K562 (cell line): Measurements from ENCODE around the gene PRPF38A. TPM values are rescaled to one million over a fixed set of nuclear protein-coding genes. Genes with fewer than 3 reads are reported as not detected.
A peak's percentile ranks its signal among the peaks of the same experiment; 100 is the strongest.

Experiments
- BACH1 ChIP-seq: fragments of 200-800 bp; sonication (Bioruptor generic); IDR thresholded peaks from 2 replicates; pipeline ENCODE4 v1.6.1; 2016; ENCODE audit warnings: missing genetic modification characterization, missing compliant biosample characterization
- GATAD2A ChIP-seq: fragments of 450-650 bp; IDR thresholded peaks from 2 replicates; pipeline ENCODE4 v1.6.1; 2017
- HNRNPH1 ChIP-seq: fragments of 200-400 bp; formaldehyde crosslinking; optimal IDR thresholded peaks from 2 replicates; pipeline ENCODE3; 2017; ENCODE audit warnings: low read depth, mild to moderate bottlenecking, low read length, moderate library complexity
- IRF2 ChIP-seq: sonication (generic); formaldehyde crosslinking; IDR thresholded peaks from 2 replicates; pipeline ENCODE4 v1.8.1; 2022; ENCODE audit warnings: mild to moderate bottlenecking, missing genetic modification reagents
- MED1 ChIP-seq: sonication (generic); formaldehyde crosslinking; IDR thresholded peaks from 2 replicates; pipeline ENCODE4 v1.8.1; 2023; ENCODE audit warnings: missing genetic modification reagents, borderline replicate concordance
- PHB ChIP-seq: fragments of 250-450 bp; sonication (Bioruptor Pico); IDR thresholded peaks from 2 replicates; pipeline ENCODE4 v1.5.0; 2021
- REST ChIP-seq, 2 experiments: fragments of 450-650 bp; formaldehyde crosslinking in 1 of 2; IDR thresholded peaks; 2 replicates each; pipeline versions ENCODE4 v1.4.0 to v1.6.1; 2014 to 2020; ENCODE audit warnings: mild to moderate bottlenecking in 2 of 2, borderline replicate concordance in 1 of 2, low read depth in 1 of 2
- ZBTB11 ChIP-seq, 3 experiments: fragments of 200-800 bp in 1 of 3; fragments of 250-450 bp in 1 of 3; fragments of 450-650 bp in 1 of 3; sonication (Bioruptor Pico) in 1 of 3; sonication (Bioruptor generic) in 1 of 3; formaldehyde crosslinking in 1 of 3; IDR thresholded peaks; 2 replicates each; pipeline versions ENCODE4 v1.6.1 to v1.8.0; 2016 to 2022; ENCODE audit warnings: mild to moderate bottlenecking in 2 of 3, missing genetic modification characterization in 2 of 3, missing compliant biosample characterization in 1 of 3, moderate library complexity in 1 of 3
- polyA plus RNA-seq, 8 experiments: library from polyadenylated mRNA; depleted of rRNA in 4 of 8; stranded (reverse) in 5 of 8; unstranded in 3 of 8; fragments of >200 nt; fragmentation: Nextera tagmentation in 2 of 8; fragmentation: Illumina TruSeq in 1 of 8; extraction: Ambion mirVana in 2 of 8; extraction: Trizol in 1 of 8; gene quantifications; 2 replicates each; pipeline versions ENCODE4 v1.2.1 to v1.2.3, GENCODE V29; 2011 to 2014; ENCODE audit warnings: inconsistent platforms in 1 of 8, missing spikeins in 1 of 8
- total RNA-seq, 7 experiments: library from RNA; depleted of rRNA in 6 of 7; stranded (reverse); fragments of >200 nt in 6 of 7; fragmentation: Illumina TruSeq in 2 of 7; extraction: Trizol in 2 of 7; gene quantifications; 2 replicates each; pipeline versions ENCODE4 v1.2.1 to v1.2.3, GENCODE V29; 2011 to 2021; ENCODE audit warnings: low replicate concordance in 1 of 7
- TF ChIP-seq, protein P1 (sequence below): fragments of 250-450 bp; sonication (Bioruptor Pico); IDR thresholded peaks from 2 replicates; pipeline ENCODE4 v1.8.0; 2021; ENCODE audit warnings: mild to moderate bottlenecking, moderate library complexity
- TF ChIP-seq, protein P2 (sequence below): sonication (generic); formaldehyde crosslinking; IDR thresholded peaks from 2 replicates; pipeline ENCODE4 v1.9.0; 2022; ENCODE audit warnings: mild to moderate bottlenecking, missing genetic modification reagents
- TF ChIP-seq, protein P3 (sequence below): sonication (generic); formaldehyde crosslinking; IDR thresholded peaks from 2 replicates; pipeline ENCODE4 v1.5.0; 2020; ENCODE audit warnings: missing genetic modification reagents

Gene PRPF38A
- total and polyA plus RNA-seq, 9 of the 15 experiments (the other 6 are each of a cell fraction or from before 2014, with no cell fraction given), result 53.6 to 198 (median 89.2) TPM

- peak; percentile 45; the same call in 1 of the 2 replicates for TF ChIP-seq REST (IDR thresholded peaks at IDR 0.05; ENCODE audit: borderline replicate concordance)
- TF ChIP-seq REST (CRISPR knock-in tag; IDR thresholded peaks at IDR 0.05; ENCODE audit: low read depth), result no peak
- TF ChIP-seq HNRNPH1, result no peak
- TF ChIP-seq, protein P1, sequence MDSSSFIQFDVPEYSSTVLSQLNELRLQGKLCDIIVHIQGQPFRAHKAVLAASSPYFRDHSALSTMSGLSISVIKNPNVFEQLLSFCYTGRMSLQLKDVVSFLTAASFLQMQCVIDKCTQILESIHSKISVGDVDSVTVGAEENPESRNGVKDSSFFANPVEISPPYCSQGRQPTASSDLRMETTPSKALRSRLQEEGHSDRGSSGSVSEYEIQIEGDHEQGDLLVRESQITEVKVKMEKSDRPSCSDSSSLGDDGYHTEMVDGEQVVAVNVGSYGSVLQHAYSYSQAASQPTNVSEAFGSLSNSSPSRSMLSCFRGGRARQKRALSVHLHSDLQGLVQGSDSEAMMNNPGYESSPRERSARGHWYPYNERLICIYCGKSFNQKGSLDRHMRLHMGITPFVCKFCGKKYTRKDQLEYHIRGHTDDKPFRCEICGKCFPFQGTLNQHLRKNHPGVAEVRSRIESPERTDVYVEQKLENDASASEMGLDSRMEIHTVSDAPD (CRISPR knock-in tag), result no peak
- no peak for TF ChIP-seq MED1 (CRISPR knock-in tag)
- TF ChIP-seq IRF2 (CRISPR knock-in tag), result no peak
- TF ChIP-seq, protein P2, sequence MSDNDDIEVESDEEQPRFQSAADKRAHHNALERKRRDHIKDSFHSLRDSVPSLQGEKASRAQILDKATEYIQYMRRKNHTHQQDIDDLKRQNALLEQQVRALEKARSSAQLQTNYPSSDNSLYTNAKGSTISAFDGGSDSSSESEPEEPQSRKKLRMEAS (CRISPR knock-in tag), result peak; percentile 53
- TF ChIP-seq, protein P3, sequence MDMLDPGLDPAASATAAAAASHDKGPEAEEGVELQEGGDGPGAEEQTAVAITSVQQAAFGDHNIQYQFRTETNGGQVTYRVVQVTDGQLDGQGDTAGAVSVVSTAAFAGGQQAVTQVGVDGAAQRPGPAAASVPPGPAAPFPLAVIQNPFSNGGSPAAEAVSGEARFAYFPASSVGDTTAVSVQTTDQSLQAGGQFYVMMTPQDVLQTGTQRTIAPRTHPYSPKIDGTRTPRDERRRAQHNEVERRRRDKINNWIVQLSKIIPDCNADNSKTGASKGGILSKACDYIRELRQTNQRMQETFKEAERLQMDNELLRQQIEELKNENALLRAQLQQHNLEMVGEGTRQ, result no peak
- TF ChIP-seq PHB (CRISPR knock-in tag), result no peak
- no peak for TF ChIP-seq GATAD2A
- TF ChIP-seq BACH1, result peak; percentile 23; the same call in 1 of the 2 replicates
- TF ChIP-seq ZBTB11 (CRISPR knock-in tag; IDR thresholded peaks at IDR 0.05), result peak in 1 of 3 experiments; percentile 85; a peak in 2 of 6 replicates
Observed at GRCh38 chr1:52404116-52404974, at the start of gene PRPF38A, which contains the start of gene ORC1 (continued).
